Ishikawa (cell line): ENCODE measurements around the gene IL1RAPL1.

ENCODE experiments used
- CREB1 ChIP-seq: IDR thresholded peaks from 2 replicates; pipeline ENCODE4 v1.6.1; 2012; ENCODE audit warnings: low read depth
- EGR1 ChIP-seq: IDR thresholded peaks from 2 replicates; pipeline ENCODE4 v1.6.1; 2012
- EP300 ChIP-seq: IDR thresholded peaks from 2 replicates; pipeline ENCODE4 v1.6.1; 2012; ENCODE audit warnings: borderline replicate concordance
- MAX ChIP-seq: IDR thresholded peaks from 2 replicates; pipeline ENCODE4 v1.6.1; 2012
- NFIC ChIP-seq: IDR thresholded peaks from 2 replicates; pipeline ENCODE4 v1.6.1; 2012
- RAD21 ChIP-seq: IDR thresholded peaks from 2 replicates; pipeline ENCODE4 v1.6.1; 2012; ENCODE audit warnings: low read depth
- REST ChIP-seq: IDR thresholded peaks from 2 replicates; pipeline ENCODE4 v1.6.1; 2012; ENCODE audit warnings: low read depth, mild to moderate bottlenecking
- TAF1 ChIP-seq: IDR thresholded peaks from 2 replicates; pipeline ENCODE4 v1.6.1; 2012; ENCODE audit warnings: low read depth, mild to moderate bottlenecking
- TEAD4 ChIP-seq: IDR thresholded peaks from 2 replicates; pipeline ENCODE4 v1.6.1; 2012
- YY1 ChIP-seq: IDR thresholded peaks from 2 replicates; pipeline ENCODE4 v1.6.1; 2012; ENCODE audit warnings: low read depth
- TF ChIP-seq, protein P1 (sequence below): IDR thresholded peaks from 2 replicates; pipeline ENCODE4 v1.6.1; 2012

DNA sequence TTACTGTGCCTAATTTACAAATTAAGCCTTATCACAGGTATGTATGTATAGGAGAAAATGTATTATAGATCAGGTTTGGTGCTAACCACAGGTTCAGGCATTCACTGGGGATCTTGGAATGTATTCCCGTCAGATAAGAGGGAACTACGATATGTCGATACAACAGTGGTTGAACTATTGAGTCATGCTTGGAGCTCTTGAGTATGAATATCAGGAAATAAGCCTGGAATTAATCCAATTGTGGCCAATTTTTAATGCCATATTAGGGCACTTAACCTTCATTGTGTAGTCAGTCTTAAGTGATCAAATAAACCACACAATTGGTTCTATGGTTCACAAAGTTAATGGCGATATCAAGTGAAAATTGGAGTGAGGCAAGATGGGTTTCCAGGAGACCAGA, 556.5 kb downstream of the IL1RAPL1 start:
- TF ChIP-seq TAF1 (no peak), EP300 (no peak), REST (no peak), TEAD4 (no peak), EGR1 (no peak), MAX (no peak), NFIC (no peak), RAD21 (no peak), CREB1 (no peak), YY1 (no peak)
- TF ChIP-seq, protein P1, sequence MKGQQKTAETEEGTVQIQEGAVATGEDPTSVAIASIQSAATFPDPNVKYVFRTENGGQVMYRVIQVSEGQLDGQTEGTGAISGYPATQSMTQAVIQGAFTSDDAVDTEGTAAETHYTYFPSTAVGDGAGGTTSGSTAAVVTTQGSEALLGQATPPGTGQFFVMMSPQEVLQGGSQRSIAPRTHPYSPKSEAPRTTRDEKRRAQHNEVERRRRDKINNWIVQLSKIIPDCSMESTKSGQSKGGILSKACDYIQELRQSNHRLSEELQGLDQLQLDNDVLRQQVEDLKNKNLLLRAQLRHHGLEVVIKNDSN = no peak
